ENCODE data around the gene CEBPZOS.
"Not testable (repeated sequence)": the region's sequence is repeated elsewhere in the genome, so short reads cannot be mapped to it uniquely, and the experiment has no call there.

Gene CEBPZOS

DNA sequence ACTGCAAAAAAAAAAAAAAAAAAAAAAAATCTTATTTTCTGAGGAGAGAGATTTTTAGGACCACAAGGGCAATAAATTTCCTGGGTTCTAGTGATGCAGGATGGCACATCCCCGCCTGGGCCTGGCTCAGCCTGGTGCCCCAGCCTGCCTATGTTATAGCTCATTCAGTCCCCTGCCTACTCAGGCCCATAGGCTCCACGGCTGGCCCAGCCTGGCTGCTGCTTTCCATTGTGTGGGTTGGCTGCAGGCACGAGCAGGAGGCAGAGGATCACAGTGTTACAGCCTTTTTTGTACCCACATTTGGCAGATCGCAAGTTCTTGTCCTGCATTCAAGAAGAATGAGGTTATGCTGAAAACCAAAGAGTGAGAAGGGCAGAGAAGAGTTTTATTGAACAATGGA, 5.0 kb upstream of the CEBPZOS start:
- DNase-seq (ENCODE audit: low spot score), result no peak

DNA sequence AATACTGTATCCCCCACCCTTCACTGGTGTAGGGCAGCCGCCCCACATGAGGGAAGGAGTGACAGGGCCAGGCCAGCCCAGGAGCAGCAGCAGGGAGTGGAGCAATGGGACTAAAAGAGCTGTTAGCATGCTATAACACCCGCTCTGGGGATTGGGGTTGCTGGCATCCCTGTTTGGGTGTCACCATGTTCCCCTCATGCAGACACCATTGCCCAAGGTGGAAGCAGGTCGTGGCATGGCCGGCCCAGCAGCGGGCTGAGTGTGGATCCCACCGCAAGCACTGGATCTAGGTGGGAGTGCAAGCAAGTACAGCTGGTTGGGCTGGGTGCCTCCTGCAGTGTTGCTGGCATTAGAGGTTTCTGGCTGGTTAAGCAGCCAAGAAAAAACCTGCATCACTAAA, 4.5 kb upstream of the CEBPZOS start:
- no peak for DNase-seq (ENCODE audit: low spot score)

DNA sequence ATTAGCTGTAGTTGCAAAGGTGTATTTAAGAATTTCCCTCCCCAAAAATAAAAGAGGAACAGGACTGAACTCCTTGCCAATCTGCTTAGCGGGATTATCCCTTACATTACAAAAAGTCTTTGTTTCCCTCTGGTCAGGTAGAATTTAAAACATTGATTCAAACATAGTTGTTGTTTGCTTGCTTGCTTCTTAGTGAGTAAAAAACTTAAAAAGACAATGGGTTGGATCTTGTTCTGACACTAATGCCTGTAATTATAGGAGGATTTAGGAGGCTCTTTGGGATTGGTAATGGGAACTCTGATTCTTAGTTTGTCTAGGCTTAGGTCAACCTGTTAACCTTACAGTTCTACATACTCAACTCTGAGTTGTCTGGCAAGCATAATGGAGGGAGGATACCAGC, 3.7 kb upstream of the CEBPZOS start:
- DNase-seq (ENCODE audit: low spot score), result no peak

DNA sequence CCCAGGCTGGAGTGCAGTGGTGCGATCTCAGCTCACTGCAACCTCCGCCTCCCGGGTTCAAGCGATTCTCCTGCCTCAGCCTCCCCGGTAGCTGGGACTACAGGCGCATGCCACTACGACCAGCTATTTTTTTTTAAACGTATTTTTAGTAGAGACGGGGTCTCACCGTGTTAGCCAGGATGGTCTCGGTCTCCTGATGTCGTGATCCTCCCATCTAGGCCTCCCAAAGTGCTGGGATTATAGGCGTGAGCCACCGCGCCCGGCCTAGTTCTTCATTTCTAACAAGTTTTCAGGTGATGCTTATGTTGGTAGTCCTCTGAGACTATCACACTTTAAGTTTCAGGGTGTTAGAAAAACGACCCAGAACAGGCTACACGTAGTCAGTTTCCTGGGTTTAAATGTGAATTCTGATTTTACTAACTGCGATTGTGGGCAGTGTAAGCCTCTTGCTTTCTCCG, 405 bp upstream of the CEBPZOS start:
- DNase-seq (ENCODE audit: low spot score), result not testable (repeated sequence)

DNA sequence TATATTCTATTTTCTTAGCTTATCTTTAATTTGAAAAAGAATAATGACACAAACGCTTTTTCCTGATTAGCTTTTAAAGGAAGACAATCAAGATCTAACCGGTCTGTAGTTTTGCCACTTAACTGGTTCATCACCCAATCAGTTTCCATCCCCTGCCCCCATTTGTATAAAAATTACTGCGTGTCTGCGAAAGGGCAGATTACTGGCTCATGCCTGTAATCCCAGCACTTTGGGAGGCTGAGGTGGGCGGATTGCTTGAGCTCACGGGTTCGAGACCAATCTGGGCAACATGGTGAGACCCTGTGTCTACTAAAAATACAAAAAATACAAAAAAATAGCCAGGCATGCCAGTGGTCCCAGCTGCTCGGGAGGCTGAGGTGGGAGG, 2.4 kb downstream of the CEBPZOS start:
- DNase-seq (ENCODE audit: low spot score), result no peak

DNA sequence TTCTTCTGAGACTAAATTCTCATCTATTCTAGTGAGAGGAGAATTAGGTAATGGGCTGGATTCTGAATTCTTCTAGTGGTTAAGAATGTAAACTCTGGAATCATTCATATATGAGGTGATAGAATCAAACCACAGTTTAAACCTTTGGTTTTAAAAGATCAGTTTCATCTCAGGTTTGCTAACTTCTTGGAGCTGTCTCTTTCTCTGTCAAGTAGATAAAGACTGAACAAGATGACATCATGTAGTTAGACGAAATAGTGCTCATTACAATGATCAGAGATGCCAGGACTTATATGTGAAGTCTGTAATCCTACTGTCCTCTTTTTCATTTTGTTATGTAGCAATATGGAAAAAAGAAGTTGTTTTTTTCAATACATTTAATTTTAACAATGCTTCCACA, 4.9 kb downstream of the CEBPZOS start:
- no peak for DNase-seq (ENCODE audit: low spot score)

DNA sequence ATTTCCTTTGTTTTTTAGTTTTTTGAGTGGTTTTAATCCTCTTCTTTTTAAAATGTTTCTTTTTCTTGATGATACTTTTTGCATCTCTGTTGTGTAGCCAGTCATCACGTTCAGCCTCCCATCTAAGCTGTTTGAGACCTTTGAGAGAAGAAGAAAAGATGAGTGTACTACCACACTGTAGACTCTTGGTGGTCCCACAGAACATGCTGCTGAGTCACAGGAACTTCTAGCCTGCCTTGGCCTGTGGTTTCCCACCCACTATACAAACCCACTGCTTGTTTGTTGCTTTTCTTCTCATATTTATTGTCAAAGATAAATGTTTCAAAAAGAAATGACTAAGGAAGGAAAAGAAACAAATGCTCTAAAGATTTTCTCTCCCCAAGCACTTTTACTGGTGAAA, 5.5 kb downstream of the CEBPZOS start:
- no peak for DNase-seq (ENCODE audit: low spot score)

DNA sequence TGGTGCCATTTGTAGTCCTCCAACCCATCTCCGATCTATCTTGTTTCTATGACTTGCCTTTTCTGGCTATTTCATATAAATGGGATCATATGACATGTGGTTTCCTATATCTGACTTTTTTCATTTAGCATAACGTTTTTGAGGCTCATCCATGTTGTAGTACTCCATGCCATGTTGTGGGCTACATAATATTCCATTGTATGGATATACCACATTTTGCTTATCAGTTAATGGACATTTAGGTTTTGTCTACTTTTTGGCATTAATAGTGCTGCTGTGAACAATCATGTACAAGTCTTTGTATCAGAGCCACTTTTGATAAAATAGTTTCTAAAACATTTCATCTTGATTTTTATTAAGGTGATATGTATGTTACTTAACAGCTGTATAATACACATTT, 7.4 kb downstream of the CEBPZOS start:
- no peak for DNase-seq (ENCODE audit: low spot score)

DNA sequence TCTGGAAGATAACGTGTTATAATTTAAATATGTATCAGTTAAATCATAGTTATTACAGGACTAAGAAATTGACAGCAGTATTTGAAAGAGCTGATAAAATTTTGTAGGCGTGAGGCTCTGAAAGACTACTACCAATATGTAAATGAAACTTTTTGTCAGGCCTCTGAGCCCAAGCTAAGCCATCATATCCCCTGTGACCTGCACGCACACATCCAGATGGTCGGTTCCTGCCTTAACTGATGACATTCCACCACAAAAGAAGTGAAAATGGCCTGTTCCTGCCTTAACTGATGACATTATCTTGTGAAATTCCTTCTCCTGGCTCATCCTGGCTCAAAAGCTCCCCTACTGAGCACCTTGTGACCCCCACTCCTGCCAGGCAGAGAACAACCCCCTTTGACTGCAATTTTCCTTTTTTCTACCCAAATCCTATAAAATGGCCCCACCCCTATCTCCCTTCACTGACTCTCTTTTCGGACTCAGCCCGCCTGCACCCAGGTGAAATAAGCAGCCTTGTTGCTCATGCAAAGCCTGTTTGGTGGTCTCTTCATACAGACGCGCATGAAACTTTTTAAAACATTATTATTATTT, 8.9 kb downstream of the CEBPZOS start:
- DNase-seq (ENCODE audit: low spot score), result not testable (repeated sequence)

DNA sequence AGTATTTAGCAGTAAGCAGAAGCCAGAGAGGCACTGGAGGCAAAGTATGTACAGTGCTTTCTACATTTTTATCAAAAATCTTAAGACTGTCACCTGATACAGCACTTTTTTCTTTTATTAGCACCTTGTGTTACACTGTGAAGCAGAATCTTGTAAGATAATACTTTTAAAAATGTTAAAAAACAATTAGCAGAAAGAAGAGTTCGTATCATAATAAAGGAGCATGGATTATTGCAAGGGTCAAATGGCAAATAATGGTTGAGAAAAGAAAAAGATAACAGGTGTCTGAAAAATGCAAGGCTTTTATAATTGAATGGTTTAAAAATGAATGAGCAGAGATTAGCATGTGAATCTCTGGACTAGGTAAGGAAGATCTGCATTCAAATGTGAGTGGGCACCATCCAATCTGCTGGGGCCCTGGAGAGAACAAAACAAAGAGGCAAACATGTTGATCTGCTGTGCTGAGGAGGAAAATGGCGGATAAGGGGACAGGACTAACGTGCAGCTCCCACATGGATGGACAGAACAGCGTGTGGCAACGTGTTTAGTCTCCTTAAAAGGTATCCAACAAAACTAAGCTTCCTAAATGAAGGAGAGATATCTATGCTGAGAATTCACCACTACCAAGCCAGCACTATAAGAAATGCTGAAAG, 9.5 kb downstream of the CEBPZOS start:
- no peak for DNase-seq (ENCODE audit: low spot score)

DNA sequence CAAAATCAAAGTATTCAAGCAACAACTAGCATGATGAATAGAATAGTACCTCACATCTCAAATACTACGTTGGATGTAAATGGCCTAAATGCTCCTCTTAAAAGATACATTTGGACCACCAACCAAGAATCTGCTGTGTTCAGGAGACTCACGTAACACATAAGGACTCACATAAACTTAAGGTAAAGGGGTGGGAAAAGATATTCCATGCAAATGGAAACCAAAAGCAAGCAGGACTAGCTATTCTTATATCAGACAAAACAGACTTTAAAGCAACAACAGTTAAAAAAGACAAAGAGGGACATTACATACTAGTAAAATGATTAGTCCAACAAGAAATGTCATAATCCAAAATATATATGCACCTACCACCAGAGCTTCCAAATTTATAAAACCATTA, 10.5 kb downstream of the CEBPZOS start:
- DNase-seq (ENCODE audit: low spot score), result not testable (repeated sequence)

DNA sequence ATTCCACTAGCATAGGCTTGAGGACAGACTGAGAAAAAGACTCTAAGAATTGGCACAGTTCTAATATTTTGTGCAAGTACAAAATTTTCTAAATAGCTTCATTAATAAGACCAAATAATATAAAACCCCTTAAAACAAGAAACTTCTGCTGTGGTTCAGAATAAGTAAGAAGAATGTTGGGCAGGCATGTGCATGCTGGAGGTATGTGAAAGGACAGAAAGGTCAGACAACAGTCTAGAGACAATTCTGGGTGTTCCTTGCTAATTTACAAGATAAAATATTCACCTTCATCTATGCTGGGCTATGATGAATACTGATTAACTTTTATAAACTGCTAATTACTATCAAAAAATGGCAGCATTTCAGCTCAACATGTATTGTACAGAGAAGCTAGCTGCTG, 14.9 kb downstream of the CEBPZOS start:
- no peak for DNase-seq (ENCODE audit: low spot score)

DNA sequence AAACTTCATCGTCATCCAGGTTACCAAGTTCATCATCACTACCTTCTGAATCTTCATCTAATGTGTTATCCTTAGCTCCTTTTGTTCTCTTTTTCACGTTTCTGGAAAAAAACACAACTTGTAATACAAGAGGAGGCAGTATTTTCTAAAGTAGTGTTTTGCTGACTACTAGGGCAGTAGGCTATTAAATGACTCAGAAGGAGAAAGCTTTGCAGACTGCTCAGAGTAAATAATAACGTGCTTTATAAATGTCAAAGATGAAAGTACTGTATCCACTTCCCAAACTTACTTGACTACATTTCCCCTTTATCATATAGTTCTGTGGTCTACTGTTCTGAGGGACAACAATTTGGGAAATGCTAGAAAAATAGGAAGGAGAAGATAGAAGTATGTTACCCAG, 15.6 kb downstream of the CEBPZOS start:
- no peak for DNase-seq (ENCODE audit: low spot score)

DNA sequence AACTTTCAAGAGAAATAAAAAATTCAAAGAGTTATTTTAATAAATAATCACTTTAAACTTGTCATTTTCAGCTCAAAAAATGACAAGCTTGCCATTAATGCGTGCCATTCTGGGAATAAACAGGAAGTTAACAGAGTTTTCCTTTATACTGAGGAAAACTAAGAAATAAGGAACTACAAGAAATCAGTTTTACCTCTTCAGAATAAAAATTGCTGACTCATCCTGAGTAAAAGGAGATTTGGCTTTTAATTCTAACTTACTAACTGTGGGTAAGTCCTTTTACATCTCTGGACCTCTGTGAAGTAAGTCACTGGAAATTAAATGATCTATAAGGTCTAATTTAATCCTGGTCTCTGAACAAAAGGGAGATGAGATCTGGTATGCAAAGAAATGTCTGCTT, 19.0 kb downstream of the CEBPZOS start:
- no peak for DNase-seq (ENCODE audit: low spot score)

DNA sequence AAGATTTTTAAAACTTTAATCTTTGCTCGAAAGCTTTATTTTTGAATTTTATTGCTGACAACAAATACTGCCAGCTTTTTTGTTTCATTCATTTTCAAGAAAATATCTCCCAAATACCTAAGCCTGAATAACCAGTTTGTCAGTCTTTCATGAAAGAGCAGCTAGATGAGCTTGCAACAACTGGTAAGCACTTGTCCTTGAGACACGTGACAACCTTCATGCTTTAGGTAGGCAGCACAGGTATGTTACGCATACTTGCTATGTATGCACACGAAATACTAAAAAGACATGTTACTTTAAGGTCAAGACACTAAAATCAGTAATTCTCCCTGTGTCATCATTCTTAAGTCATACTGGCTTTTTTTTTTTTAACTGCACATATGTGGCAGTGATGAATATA, 22.8 kb downstream of the CEBPZOS start:
- DNase-seq (ENCODE audit: low spot score), result no peak

DNA sequence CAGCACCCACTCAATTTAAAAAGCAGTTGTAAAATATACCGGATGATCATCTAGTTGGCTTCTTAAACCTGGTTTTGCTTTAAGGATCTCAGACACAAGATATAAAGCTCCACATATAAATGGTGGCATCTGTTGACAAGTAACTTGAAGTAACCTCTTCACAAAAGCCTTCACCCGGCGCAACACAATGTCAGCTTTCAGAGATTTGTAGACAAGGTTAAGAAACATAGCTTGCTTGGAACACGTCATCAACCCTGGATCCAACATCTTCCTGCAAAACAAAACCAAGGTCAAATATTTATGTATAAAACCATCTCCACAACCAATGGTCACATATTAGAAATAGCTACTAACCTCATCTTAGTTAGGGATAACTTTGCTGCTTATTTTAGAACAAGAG, 26.8 kb downstream of the CEBPZOS start:
- DNase-seq (ENCODE audit: low spot score), result no peak

DNA sequence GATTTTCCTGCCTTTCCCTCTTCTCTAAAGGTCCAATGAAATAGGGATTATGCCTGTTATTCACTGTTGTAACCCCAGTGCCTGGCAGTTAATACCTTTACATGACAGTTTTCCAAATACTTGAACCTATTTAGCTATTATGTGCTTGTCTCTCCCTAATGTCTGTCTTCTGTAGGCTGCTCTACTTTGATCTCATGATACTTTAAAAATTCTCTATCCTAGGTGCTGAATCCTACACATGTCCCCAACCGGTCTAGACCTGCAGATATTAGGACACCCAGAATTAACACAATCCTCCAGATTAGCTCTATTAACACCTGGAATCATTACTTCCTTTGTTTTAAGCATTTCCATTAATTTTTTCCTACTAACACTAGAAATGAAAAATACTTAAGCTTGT, 27.8 kb downstream of the CEBPZOS start:
- no peak for DNase-seq (ENCODE audit: low spot score)

DNA sequence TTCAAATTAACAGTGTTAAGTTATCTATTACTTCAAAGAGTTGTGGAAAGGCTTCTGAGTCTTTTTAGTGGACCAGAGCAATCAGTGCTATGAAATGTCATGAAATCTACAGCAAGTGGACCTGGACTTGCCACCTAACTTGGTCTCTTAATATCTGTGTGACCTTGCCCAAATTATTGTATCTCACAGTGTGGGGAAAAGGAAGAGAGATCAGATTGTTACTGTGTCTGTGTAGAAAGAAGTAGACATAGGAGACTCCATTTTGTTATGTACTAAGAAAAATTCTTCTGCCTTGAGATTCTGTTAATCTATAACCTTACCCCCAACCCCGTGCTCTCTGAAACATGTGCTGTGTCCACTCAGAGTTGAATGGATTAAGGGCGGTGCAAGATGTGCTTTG, 28.8 kb downstream of the CEBPZOS start:
- not testable (repeated sequence) for DNase-seq (ENCODE audit: low spot score)

DNA sequence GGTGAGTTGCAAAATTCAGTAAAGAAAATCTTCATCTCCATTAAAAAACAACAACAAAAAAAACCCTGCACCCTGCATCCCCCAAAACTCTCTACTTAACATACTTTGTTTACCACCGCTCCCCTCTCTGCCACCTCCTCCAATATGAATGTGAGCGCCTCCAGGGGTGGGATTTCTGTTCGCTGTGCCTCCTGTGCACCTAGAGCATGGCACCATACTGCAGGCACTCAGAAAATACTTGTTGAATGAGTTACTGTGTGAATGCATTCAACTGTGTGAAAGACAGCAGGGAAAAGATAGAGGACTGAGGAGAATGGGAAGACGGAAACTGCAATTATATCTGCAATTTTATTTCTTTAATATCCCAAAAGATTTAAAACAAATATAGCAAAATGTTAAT, 30.6 kb downstream of the CEBPZOS start:
- DNase-seq (ENCODE audit: low spot score), result peak; percentile 40

DNA sequence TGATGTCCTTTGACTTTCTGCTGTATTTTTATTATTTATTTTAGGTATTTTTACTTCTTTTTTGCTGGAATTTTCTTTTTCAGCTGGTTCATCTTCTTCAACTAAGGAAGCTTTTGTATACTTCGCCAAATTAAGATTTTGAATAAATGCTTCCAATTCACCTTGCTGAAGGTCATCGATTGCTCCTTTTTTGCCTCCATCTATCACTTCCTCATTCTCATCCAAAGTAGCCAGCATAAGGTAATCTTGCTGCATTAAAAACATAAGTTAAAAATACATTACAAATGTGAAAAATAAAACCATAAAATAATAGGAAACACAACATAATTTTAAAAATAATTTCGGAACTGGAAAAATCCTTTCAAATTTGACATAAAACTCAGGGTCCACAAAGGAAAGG, 32.5 kb downstream of the CEBPZOS start:
- DNase-seq (ENCODE audit: low spot score), result no peak

DNA sequence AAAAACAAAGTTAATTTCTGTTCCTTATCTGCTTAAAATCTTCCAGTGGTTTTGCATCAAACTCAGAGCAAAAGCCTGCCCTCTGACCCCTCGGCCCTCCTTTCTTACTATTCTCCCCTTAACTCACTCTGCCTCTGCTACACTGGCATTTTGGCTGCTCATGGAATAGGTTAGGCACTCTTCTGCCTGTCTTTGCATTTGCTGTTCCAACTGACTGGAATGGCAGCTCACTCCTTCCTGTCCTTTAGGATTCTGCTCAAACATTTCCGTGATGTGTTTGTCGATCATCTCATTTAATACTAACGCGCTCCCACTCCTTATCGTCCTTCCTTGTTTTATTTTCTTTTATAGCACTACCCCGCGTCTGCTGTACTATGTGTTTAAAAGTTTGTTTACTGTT, 34.3 kb downstream of the CEBPZOS start:
- DNase-seq (ENCODE audit: low spot score), result no peak

DNA sequence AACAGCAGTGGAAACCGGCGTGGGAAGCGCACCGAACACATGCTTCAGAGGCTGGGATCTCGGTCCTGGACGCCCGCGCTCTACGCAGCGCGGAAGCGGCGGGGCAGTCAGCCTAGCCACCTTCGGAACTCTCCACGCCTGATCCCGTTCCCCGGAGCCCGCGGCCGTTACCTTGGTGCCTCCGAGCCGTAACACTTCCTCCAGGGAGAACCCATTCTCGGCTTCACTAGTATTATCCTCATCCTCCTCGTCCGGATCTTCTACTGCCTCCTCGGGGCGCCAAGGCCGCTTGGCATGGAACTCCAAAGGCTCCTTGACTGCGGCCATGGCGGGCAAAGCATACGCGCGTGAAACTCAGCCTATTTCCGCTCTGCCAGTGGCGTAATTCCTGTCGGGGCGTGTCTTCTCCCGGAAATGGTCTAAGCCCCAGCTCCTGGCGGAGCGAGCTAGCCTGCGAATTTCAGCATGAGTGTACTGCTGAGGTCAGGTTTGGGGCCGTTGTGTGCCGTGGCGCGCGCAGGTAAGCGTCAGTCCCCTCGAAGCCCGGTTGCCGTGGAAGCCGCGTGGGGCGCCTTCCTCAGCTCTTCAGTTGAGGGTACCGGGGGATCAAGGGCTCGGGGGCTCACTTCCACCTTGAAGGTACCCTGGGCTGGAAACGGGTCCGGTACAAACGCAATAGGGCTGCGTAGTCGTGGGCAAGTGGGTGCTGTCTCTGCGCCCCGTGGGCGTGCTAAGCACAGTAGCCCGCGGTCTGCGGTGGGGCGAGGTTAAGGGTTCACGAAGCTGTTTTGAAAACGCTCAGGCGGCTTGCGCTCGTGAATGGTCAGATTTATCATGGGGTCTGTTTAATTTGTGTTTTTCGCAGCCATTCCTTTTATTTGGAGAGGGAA, 35.2 kb downstream of the CEBPZOS start, which contains the start of the genes CEBPZ and NDUFAF7:
Gene CEBPZ, minus strand, starts transcription at position 356 of the 890 bp plus-strand sequence. Its CDS starts 29 bp downstream, at position 327.
Gene NDUFAF7, plus strand, starts transcription at position 418 of the 890 bp plus-strand sequence. Its CDS starts 48 bp downstream, at position 466.
- DNase-seq (ENCODE audit: low spot score), result peak; percentile 90
